ENCODE results near the gene TULP4.

Gene TULP4

DNA sequence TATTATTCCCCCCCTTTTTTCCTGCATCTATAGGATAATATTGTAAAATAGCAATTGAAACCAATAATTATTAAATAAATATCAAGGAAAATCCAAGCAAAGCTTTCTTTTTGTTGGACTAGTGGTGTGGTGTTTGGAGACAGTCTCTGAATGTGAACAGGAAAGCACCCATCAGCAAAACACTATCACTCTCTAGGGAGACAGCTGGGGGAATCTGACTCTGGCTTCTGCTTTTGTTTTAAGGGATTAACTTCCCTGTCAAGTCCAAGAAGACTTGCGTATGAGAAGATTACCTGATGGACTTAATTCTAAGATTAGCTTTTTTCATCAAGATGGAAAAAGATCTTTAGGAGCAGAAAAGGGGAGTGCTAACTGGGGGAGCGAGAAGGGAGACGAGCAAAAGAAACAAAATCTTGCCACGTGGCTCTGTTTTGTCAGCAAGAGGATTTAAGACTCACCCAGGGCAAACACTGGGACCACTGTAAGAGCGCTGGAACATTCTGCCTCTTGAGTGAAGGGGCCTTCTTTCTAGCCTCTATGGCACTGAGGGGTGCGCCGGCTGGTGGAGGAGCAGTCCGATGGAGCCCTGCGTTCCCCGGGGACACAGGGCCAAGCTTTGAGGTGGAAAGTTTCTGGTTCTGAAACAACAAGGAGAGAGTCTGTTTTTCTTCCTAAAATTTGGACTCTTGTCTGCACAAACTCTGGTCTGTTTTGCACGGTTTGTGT, 570 bp downstream of the TULP4 start:
- DNase-seq (ENCODE audit: insufficient read length, low spot score), result peak; percentile 34
- peak; percentile 92 for FAIRE-seq
- TF ChIP-seq CTCF (IDR thresholded peaks at IDR 0.05; ENCODE audit: insufficient read depth, missing control alignments), result no peak

GRCh38 chr6:158313989-158314388, 1.7 kb downstream of the TULP4 start:
- DNase-seq (ENCODE audit: insufficient read length, low spot score) (no peak), FAIRE-seq (no peak)
- no peak for TF ChIP-seq CTCF (IDR thresholded peaks at IDR 0.05; ENCODE audit: insufficient read depth, missing control alignments)

GRCh38 chr6:158314737-158315136, 2.5 kb downstream of the TULP4 start:
- DNase-seq (ENCODE audit: insufficient read length, low spot score) (no peak), FAIRE-seq (no peak)
- TF ChIP-seq CTCF (IDR thresholded peaks at IDR 0.05; ENCODE audit: insufficient read depth, missing control alignments), result no peak

DNA sequence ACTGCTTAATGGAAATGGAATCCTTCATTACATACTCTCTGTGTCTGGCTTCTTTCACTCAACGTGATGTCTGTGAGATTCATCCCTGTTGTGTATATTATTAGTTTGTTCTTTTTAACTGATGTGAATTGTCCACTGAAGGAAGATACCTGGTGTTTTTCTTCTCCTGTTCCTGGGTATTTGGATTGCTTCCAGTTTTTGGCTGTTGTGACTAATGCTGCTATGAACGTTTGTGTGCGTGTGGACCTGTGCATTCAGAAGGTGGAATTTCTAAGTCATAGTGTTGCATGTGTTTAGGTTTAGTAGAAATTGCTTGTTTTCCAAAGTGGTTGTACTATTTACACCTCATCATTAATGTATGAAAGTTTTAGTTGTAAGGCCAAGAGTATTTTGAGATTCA, 3.8 kb downstream of the TULP4 start:
- FAIRE-seq (peak; percentile 63), DNase-seq (ENCODE audit: insufficient read length, low spot score) (no peak)
- no peak for TF ChIP-seq CTCF (IDR thresholded peaks at IDR 0.05; ENCODE audit: insufficient read depth, missing control alignments)

DNA sequence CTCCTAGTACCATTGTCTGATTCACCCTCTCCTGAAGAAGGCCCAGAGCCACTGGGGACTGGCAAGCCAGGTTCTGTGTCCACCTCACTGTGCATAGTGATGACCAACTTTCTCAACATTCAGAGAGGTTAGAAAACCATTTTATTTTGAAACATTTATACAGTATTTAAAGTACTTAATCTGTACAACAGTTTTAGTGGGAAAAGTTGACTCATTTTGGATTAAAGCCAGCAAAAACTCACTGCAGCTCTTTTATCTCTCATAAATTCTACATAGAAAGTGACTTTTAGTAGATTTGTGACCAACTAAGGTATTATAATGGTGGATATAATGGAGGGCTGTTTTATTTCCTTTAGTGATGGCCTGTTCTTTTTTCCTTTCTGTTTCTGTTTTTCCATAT, 9.7 kb downstream of the TULP4 start:
- TF ChIP-seq CTCF (IDR thresholded peaks at IDR 0.05; ENCODE audit: insufficient read depth, missing control alignments), result no peak

DNA sequence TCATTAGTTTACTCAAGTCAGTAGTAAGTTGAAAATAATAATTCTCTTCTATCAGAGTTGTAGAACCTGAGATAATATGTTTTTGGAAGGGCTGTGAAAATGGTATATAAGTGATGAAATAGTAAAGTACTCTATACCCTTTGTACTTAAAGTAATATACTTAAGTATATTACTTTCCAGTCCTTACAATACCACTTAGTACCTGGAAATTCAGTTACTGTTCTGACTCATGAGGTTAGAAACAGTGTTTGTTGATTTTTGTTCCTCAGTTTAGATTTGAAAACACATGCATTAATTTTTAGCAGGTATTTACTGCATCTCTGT, 10.1 kb downstream of the TULP4 start:
- FAIRE-seq (no peak), DNase-seq (ENCODE audit: insufficient read length, low spot score) (no peak)

More for the DNA sequence above, 9.7 kb downstream of the TULP4 start:
- DNase-seq (ENCODE audit: insufficient read length, low spot score), result no peak
- no peak for FAIRE-seq

More for the DNA sequence above, 10.1 kb downstream of the TULP4 start:
- no peak for TF ChIP-seq CTCF (IDR thresholded peaks at IDR 0.05; ENCODE audit: insufficient read depth, missing control alignments)
